EH (cell line): ENCODE data around the gene DOP1B.

Experiments used
- DNase-seq: peaks from one replicate; pipeline ENCODE4 v3.0.0-alpha.2; 2015; ENCODE audit warnings: low read depth

The DOP1B gene

DNA sequence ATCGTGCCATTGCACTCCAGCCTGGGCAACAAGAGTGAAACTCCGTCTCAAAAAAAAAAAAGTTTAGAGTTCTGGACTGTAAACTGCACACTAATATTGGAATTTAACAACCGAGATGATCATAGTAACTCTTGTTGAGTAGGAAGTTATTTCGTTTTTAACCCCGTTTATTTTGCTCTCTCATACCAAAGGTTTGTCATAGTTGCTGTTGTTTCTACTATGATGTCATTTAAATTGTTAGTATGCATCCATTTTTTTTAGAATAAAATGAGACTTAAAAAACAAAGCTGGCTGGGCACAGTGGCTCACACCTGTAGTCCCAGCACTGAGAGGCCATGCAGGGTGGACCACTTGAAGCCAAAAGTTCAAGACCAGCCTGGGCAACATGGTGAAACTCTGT is 49.3 kb downstream of the DOP1B start:
- DNase-seq: peak; percentile 47
